Mucosa of descending colon (tissue), 3 donors: ENCODE data around the gene SEPTIN11. TPM values are rescaled to one million over a fixed set of nuclear protein-coding genes. Genes with fewer than 3 reads are reported as not detected.

Experiments
- ATAC-seq: fragments of 200-7000 bp; cut with Tn5 transposase; one replicate; pipeline ENCODE4 v1.9.1; 2020; ENCODE audit warnings: mild to moderate bottlenecking, moderate library complexity
- DNase-seq, 3 donors: peaks; one replicate each; pipeline ENCODE4 v3.0.0-alpha.2; 2020
- H3K36me3 ChIP-seq: fragments of 200-600 bp; one replicate; pipeline ENCODE4 v1.8.0; 2021; ENCODE audit warnings: low read depth, mild to moderate bottlenecking
- H3K4me1 ChIP-seq: fragments of 200-600 bp; one replicate; pipeline ENCODE4 v1.8.0; 2021; ENCODE audit warnings: low read depth, mild to moderate bottlenecking
- H3K4me3 ChIP-seq: fragments of 200-600 bp; one replicate; pipeline ENCODE4 v1.8.0; 2021; ENCODE audit warnings: mild to moderate bottlenecking
- H3K9me3 ChIP-seq: fragments of 200-600 bp; one replicate; pipeline ENCODE4 v1.8.0; 2021; ENCODE audit warnings: mild to moderate bottlenecking
- intact Hi-C, 2 donors: fragments of 100-400 bp; cut with DNase I in 1 of 2; cut with micrococcal nuclease in 1 of 2; formaldehyde crosslinking; loops; one replicate each; pipeline versions ENCODE4 v1.11.0 to v1.11.1; 2022; cut with DNase I, micrococcal nuclease
- total RNA-seq, 3 donors: library from RNA; stranded (reverse); fragmentation: NEBNext Ultra II Directional in 2 of 3; extraction: Animal tissue kit (Norgen Biotek cat#: 25700) in 2 of 3; gene quantifications; one replicate each; pipeline versions ENCODE4 v1.2.1 to v1.2.4, GENCODE V29; 2021 to 2023
- TF ChIP-seq, protein P1 (sequence below): fragments of 200-600 bp; IDR thresholded peaks from one replicate; pipeline ENCODE4 v1.8.0; 2022; ENCODE audit warnings: antibody characterized with exemption, mild to moderate bottlenecking
- donor health status: DM: no; HTN: no; CAD: no; lungs with moderate emphysema.
- donor health status: DM: no; HTN: no; CAD: no.
- donor health status: DM: no; HTN: yes; CAD: no.

The SEPTIN11 gene
- total RNA-seq, 3 donors from 2014 or later = 73.0 to 117 (median 109) TPM

DNA sequence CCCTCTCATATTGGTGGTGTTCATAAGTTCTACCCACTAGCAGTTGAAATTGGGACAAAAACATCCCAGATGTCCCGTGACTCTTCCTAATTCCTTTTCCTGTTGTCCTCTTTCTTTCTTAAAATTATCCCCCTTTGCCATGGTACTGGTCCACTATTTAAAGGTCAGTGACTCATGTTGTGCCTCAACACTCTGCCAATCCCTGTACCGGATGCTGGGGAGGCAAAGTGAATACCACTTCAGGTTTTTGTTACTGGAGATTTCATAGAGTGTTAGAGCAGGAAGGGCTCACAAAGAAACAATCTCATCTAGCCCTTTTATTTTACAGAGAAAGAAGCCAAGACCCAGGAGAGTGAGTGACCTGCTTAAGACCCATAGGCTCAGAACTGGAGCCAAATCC is 24.6 kb downstream of the SEPTIN11 start:
- H3K36me3 ChIP-seq = no peaks in the 10 kb centered on the region
- intact Hi-C loops = no loop called here
- TF ChIP-seq, protein P1, sequence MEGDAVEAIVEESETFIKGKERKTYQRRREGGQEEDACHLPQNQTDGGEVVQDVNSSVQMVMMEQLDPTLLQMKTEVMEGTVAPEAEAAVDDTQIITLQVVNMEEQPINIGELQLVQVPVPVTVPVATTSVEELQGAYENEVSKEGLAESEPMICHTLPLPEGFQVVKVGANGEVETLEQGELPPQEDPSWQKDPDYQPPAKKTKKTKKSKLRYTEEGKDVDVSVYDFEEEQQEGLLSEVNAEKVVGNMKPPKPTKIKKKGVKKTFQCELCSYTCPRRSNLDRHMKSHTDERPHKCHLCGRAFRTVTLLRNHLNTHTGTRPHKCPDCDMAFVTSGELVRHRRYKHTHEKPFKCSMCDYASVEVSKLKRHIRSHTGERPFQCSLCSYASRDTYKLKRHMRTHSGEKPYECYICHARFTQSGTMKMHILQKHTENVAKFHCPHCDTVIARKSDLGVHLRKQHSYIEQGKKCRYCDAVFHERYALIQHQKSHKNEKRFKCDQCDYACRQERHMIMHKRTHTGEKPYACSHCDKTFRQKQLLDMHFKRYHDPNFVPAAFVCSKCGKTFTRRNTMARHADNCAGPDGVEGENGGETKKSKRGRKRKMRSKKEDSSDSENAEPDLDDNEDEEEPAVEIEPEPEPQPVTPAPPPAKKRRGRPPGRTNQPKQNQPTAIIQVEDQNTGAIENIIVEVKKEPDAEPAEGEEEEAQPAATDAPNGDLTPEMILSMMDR = no peak
- H3K4me3 ChIP-seq = no peak overlapping the region
- no peaks in the 10 kb centered on the region for H3K9me3 ChIP-seq
- no peak for DNase-seq
- no peak for ATAC-seq
- H3K4me1 ChIP-seq = peaks cover 1% of the 10 kb centered on the region

DNA sequence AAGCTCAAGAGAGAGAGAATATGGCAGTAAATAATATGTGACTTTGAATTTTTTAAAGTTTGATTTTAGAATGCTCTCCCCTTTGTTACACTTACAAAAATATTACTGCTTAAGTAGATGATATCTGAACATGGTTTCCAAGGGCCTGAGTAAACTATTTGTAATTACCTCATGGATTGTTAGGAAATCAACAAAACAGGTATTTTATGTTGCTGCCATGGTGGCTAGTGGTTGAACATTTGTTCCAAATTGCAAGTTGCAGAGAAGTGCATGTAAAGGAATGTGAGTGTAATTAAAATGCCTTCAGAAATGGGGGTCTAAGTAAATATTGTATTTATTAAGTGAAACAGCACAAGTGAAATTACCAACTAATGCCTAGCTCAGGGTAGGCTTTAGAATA is 27.6 kb downstream of the SEPTIN11 start:
- intact Hi-C loops = no loop called here
- no peak for ATAC-seq

DNA sequence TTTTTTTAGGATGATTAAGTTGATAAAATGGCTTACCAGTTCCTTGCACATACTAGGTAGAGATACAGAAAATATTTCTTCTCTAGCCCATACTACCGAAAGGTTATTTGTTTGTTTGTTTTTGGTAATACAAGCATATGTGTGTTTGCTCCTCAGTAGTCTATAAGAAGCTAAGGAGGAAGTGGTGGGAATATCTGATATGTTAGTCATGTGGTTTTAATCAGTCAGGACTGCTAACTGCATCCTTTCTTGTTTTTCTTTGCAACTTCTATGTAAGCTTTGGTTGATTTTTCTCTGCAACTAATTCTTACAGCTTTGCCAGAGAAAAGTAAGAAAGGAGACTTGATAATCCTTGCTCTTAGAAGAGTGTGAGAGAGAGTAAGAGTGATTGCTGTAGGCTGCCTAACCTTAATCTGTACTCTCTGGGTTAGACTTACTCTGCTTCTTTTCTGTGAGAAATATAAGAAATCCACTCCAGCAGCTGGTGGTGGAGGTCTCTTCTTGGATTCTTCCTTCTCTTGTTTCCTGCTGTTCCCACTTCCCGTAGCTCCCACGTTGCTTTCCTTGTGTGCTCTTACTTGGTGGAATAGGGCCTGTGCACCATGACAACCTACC is 28.3 kb downstream of the SEPTIN11 start:
- H3K4me1 ChIP-seq = peaks cover 20% of the 10 kb centered on the region
- peak; percentile 35 for ATAC-seq
- no peaks in the 10 kb centered on the region for H3K36me3 ChIP-seq
- TF ChIP-seq, protein P1 = no peak
- intact Hi-C loops = no loop called here
- H3K9me3 ChIP-seq = no peaks in the 10 kb centered on the region
- H3K4me3 ChIP-seq = no peak overlapping the region
- no peak for DNase-seq

More for the DNA sequence above, 27.6 kb downstream of the SEPTIN11 start:
- Histone ChIP-seq H3K4me1 (peaks cover 13% of the 10 kb centered on the region), H3K36me3 (no peaks in the 10 kb centered on the region), H3K9me3 (no peaks in the 10 kb centered on the region), H3K4me3 (no peak overlapping the region)
- DNase-seq = no peak
- TF ChIP-seq, protein P1 = no peak

GRCh38 chr4:76979236-76979635 is 29.7 kb downstream of the SEPTIN11 start:
- H3K4me1 ChIP-seq = peaks cover 31% of the 10 kb centered on the region
- H3K9me3 ChIP-seq = no peaks in the 10 kb centered on the region
- DNase-seq (no peak), ATAC-seq (peak; percentile 63)
- intact Hi-C loops = no loop called here
- H3K36me3 ChIP-seq = no peaks in the 10 kb centered on the region
- TF ChIP-seq, protein P1 = no peak
- H3K4me3 ChIP-seq = no peak overlapping the region

GRCh38 chr4:76980261-76980660 is 30.7 kb downstream of the SEPTIN11 start:
- DNase-seq (no peak), ATAC-seq (peak; percentile 60)
- TF ChIP-seq, protein P1 = no peak
- Histone ChIP-seq H3K4me1 (peaks cover 34% of the 10 kb centered on the region), H3K9me3 (no peaks in the 10 kb centered on the region), H3K4me3 (no peak overlapping the region), H3K36me3 (no peaks in the 10 kb centered on the region)
- intact Hi-C loops = no loop called here

DNA sequence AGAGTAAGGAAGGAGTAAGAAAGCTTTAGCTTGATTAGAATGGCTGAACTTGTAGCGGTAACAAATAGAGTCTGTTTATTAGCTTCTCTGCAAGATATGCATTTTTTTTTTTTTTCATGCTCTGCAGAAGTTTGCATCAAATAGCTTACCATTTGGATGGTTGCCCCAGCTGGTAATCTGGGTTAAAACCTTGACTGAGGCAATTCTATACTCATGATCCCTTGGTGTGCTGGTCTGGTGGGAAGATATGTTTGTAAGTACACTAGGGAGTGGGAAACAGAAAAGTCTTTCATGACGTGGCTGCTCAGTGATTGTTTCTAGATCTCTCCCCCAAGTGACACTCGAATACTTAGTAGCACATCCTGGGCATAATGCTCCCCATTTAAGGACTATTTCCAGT is 32.1 kb downstream of the SEPTIN11 start:
- intact Hi-C loops = no loop called here
- DNase-seq = no peak
- TF ChIP-seq, protein P1 = no peak
- Histone ChIP-seq H3K9me3 (no peaks in the 10 kb centered on the region), H3K4me1 (peaks cover 34% of the 10 kb centered on the region), H3K36me3 (no peaks in the 10 kb centered on the region), H3K4me3 (no peak overlapping the region)
- no peak for ATAC-seq
